Upper lobe of left lung (tissue), 6 donors: ENCODE results near the gene CYB561D1. TPM values are rescaled to one million over a fixed set of nuclear protein-coding genes. Genes with fewer than 3 reads are reported as not detected.

Experiments used
- ATAC-seq, 2 donors: fragments of 200-7000 bp; cut with Tn5 transposase; one replicate each; pipeline ENCODE4 v1.9.1; 2022; ENCODE audit warnings: mild to moderate bottlenecking in 2 of 2, moderate library complexity in 2 of 2; ENCODE audit not compliant: low FRiP score in 2 of 2
- DNase-seq, 2 donors: peaks; one replicate each; pipeline ENCODE4 v3.0.0-alpha.2; 2019 to 2020
- H3K27ac ChIP-seq, 4 donors: fragments of 200-600 bp; sonication (generic); one replicate each; pipeline ENCODE4 v1.5.1; 2016 to 2019
- H3K27me3 ChIP-seq, 4 donors: fragments of 200-600 bp; sonication (generic); one replicate each; pipeline ENCODE4 v1.5.1; 2017 to 2019
- H3K36me3 ChIP-seq, 4 donors: fragments of 200-600 bp; sonication (generic); one replicate each; pipeline ENCODE4 v1.5.1; 2016 to 2019
- H3K4me1 ChIP-seq, 4 donors: fragments of 200-600 bp; sonication (generic); one replicate each; pipeline ENCODE4 v1.5.1; 2018 to 2019
- H3K4me3 ChIP-seq, 4 donors: fragments of 200-600 bp; sonication (generic); one replicate each; pipeline ENCODE4 v1.5.1; 2017 to 2019; ENCODE audit warnings: mild to moderate bottlenecking in 2 of 4, moderate library complexity in 1 of 4
- H3K9me3 ChIP-seq, 4 donors: fragments of 200-600 bp; sonication (generic); one replicate each; pipeline ENCODE4 v1.5.1; 2018 to 2019
- EP300 ChIP-seq, 4 donors: sonication (generic); formaldehyde crosslinking; IDR thresholded peaks; one replicate each; pipeline ENCODE4 v1.5.1; 2017; ENCODE audit warnings: antibody characterized with exemption in 4 of 4, control low read depth in 2 of 4
- POLR2A ChIP-seq, 4 donors: fragments of 450-650 bp; IDR thresholded peaks; one replicate each; pipeline ENCODE4 v1.5.1; 2016 to 2017; ENCODE audit warnings: antibody characterized with exemption in 4 of 4, mild to moderate bottlenecking in 2 of 4
- POLR2AphosphoS5 ChIP-seq, 2 donors: sonication (generic); formaldehyde crosslinking; IDR thresholded peaks; one replicate each; pipeline ENCODE4 v1.5.1; 2017; ENCODE audit warnings: antibody characterized with exemption in 2 of 2
- WGBS, 2 donors: methylation state at CpG; one replicate each; pipeline ENCODE4 v1.1.5; 2017 to 2018; 5-methylcytosine and 5-hydroxymethylcytosine counted together
- total RNA-seq, 6 donors: library from RNA; depleted of rRNA in 4 of 6; stranded (reverse); fragments of >200 nt in 4 of 6; gene quantifications; one replicate each; pipeline versions ENCODE4 v1.1.0 to v1.2.1, GENCODE V29; 2016 to 2021
- TF ChIP-seq, protein P1 (sequence below), 6 experiments: fragments of 450-650 bp in 4 of 6; fragments of 200-600 bp in 2 of 6; sonication (generic) in 2 of 6; IDR thresholded peaks; one replicate each; pipeline ENCODE4 v1.5.1; 2016 to 2019; ENCODE audit warnings: antibody characterized with exemption in 6 of 6
- donor health status: DM: no; HTN: no; CAD: no; lungs with moderate emphysema.
- donor health status: DM: no; HTN: yes; CAD: no; lungs with severe emphysema.

The CYB561D1 gene
- total RNA-seq, 6 donors from 2014 or later: 4.2 to 16.4 (median 9.9) TPM

DNA sequence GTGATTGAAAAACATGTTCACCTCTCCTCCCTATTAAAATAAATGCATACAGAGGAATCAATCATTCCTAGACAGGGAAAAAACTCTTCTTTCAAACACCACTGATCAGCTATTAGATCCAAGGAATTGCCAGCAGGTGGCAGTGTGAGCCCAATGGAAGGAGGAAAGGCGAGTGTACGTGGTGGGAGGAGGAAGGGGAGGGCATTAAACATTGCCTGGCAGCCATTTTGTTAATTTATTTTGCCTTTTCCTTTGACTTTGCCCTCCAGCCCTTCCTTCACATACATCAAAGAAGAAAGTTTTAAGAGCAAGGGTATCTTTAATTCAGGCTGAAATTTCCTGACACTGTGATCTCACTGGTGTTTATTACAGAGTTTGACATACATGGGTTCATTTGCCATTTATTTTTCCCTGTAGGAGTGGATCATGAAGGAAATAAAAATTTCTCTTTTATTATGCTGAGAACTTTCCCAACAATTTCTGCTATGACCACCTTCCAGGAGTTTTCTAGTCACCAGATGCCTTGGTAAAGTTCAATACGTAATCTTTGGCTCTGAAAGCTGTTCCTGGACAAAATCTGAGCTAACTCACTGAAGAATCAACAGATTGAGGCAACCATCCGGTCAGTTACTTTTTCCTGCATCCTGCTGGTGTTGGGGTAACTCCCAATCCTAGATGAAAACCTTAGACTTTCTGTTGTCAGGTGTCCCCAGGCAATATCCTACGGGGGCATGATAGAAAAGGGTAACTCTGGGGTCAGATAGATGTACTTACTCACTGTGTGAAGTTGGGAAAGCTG lies 52.6 kb downstream of the CYB561D1 start:
- 33 to 43% methylated on average over 5 of the region's 5 CpGs for WGBS, 2 donors
- H3K4me3 ChIP-seq: peak overlapping the region in 3 of 4 donors; percentile 74 to 90 (median 88)

DNA sequence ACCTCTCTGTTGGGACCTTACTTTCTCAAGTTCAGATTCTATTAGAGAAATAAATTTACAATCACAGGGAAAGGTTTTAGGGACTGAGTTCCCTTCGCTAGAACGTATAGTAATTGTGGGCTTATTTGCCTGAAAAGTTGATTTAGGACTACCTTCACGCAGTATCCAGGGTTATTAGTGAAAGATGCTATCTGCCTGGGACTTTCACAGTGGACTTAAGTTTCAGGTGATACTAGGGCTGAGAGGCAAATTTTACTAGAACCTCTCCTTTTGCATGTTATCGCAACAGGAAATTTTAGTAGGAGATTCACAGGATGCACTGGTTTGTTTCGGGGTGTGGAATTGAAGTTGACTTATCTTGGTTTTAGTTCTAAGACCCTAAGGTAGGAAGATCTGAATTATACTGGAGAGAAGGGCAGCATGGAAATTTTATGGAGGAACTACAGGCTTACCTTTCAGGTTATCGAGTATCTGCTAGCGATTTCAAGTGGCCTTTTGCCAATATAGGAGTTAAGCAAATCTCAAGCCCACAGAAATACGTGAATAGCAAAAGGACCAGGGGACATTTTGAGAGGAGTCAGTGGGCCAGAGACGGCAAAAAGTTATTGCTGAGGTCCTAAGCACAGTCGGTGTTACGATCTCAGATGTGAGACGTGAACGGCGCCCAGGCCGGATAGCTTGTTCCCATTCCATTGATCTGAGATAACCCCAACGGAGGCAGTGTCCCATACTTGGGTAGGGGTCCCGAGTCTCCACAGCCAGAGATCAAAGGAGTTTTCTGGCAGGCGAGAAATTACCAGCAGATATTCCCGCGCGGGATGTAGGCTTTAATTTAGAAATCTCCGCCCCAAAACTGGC lies 53.8 kb downstream of the CYB561D1 start:
- ATAC-seq (peak in 1 of 2 donors; percentile 28), DNase-seq (no peak)
- TF ChIP-seq EP300 (IDR thresholded peaks at IDR 0.05): no peak
- TF ChIP-seq POLR2AphosphoS5 (IDR thresholded peaks at IDR 0.05): no peak
- TF ChIP-seq, protein P1, sequence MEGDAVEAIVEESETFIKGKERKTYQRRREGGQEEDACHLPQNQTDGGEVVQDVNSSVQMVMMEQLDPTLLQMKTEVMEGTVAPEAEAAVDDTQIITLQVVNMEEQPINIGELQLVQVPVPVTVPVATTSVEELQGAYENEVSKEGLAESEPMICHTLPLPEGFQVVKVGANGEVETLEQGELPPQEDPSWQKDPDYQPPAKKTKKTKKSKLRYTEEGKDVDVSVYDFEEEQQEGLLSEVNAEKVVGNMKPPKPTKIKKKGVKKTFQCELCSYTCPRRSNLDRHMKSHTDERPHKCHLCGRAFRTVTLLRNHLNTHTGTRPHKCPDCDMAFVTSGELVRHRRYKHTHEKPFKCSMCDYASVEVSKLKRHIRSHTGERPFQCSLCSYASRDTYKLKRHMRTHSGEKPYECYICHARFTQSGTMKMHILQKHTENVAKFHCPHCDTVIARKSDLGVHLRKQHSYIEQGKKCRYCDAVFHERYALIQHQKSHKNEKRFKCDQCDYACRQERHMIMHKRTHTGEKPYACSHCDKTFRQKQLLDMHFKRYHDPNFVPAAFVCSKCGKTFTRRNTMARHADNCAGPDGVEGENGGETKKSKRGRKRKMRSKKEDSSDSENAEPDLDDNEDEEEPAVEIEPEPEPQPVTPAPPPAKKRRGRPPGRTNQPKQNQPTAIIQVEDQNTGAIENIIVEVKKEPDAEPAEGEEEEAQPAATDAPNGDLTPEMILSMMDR (IDR thresholded peaks at IDR 0.05): no peak
- no peak for TF ChIP-seq POLR2A (IDR thresholded peaks at IDR 0.05)
- no peaks in the 10 kb centered on the region for H3K27me3 ChIP-seq
- peaks cover 31 to 34% (median 31%) of the 10 kb centered on the region in 4 donors for H3K4me1 ChIP-seq
- WGBS, 2 donors: 9 to 11% methylated on average over 20 to 22 of the region's 22 CpGs
- peak overlapping the region; percentile 94 to 98 (median 98) for H3K27ac ChIP-seq
- H3K9me3 ChIP-seq: no peaks in the 10 kb centered on the region
- H3K36me3 ChIP-seq: no peaks in the 10 kb centered on the region
- H3K4me3 ChIP-seq: peak overlapping the region; percentile 72 to 90 (median 81)

More for the DNA sequence above, 52.6 kb downstream of the CYB561D1 start:
- Histone ChIP-seq H3K27me3 (no peaks in the 10 kb centered on the region), H3K36me3 (no peaks in the 10 kb centered on the region), H3K27ac (peak overlapping the region; percentile 94 to 98 (median 98)), H3K9me3 (no peaks in the 10 kb centered on the region), H3K4me1 (peaks cover 28 to 34% (median 30%) of the 10 kb centered on the region in 4 donors)
- TF ChIP-seq, protein P1 (IDR thresholded peaks at IDR 0.05): peak; percentile 63 to 87 (median 84)
- TF ChIP-seq EP300 (IDR thresholded peaks at IDR 0.05) (no peak), POLR2A (IDR thresholded peaks at IDR 0.05) (no peak), POLR2AphosphoS5 (IDR thresholded peaks at IDR 0.05) (no peak)
- DNase-seq (peak in 1 of 2 donors; percentile 90), ATAC-seq (peak; percentile 81)

DNA sequence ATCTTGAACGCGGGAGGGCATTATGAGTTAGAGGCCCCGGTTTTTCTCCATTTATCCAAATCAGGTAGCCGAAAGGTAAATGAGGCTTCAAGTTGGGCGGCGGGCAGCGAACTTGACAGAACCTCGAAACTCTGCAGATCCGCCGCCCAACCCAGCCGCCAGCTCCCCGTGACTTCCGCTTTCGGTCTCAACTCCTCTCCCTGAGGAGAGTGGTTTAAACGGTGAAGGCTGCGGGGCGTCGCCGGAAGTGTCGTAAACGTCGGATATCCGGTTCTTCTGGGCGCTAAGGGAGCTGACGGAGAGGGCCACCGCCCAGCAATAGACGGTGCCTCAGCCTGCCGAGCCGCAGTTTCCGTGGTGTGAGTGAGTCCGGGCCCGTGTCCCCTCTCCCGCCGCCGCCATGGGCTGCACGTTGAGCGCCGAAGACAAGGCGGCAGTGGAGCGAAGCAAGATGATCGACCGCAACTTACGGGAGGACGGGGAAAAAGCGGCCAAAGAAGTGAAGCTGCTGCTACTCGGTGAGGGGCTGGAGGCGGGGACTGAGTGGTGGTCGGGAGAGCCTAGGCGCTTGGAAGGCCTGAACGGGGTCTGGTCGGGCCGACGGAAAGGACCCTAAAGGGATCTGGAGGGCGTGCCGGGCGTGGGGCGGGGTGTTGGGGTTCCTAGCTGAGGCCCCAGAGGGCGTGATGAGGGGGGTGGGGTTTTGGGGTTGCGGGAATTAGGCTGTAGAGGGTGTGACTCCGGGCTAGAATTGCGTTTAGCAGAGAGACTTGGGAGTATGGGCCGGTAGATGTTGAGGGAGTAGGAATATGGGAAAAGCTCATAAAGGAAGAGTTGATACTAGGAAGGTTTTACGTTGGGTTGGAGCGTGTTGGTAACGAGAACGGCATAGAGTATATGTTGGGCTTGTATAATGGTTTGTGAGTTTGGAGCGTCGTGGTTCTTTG lies 54.7 kb downstream of the CYB561D1 start, which contains the start of gene GNAI3:
TSS of gene GNAI3 (plus strand) at position 295 of the 947 bp plus-strand sequence. CDS start at position 401, 106 bp downstream.
- H3K27me3 ChIP-seq: no peaks in the 10 kb centered on the region
- WGBS, 2 donors: 0% methylated on average over 37 to 68 of the region's 68 CpGs
- no peaks in the 10 kb centered on the region for H3K9me3 ChIP-seq
- ATAC-seq (peak; percentile 99), DNase-seq (peak; percentile 94 to 97)
- TF ChIP-seq, protein P1 (IDR thresholded peaks at IDR 0.05): no peak
- TF ChIP-seq POLR2A (IDR thresholded peaks at IDR 0.05) (peak; percentile 29 to 99 (median 98)), EP300 (IDR thresholded peaks at IDR 0.05) (peak in 2 of 4 donors; percentile 47 to 86), POLR2AphosphoS5 (IDR thresholded peaks at IDR 0.05) (peak; percentile 99 to 100)
- H3K4me1 ChIP-seq: peaks cover 31 to 35% (median 33%) of the 10 kb centered on the region in 4 donors
- H3K4me3 ChIP-seq: peak within 1 kb of the TSS; percentile 72 to 90 (median 81)
- H3K36me3 ChIP-seq: no peaks in the 10 kb centered on the region
- peak within 1 kb of the TSS; percentile 94 to 98 (median 98) for H3K27ac ChIP-seq

Other genes with a start within 250 kb of the CYB561D1 start
- 10 to 100 TPM in 2 of 6 donors, 1 to 10 TPM in 4; 5.9 to 27.2 (median 8.8) TPM for gene CELSR2, start 244.6 kb upstream of the CYB561D1 start, total RNA-seq
- gene PSRC1, start 210.9 kb upstream of the CYB561D1 start, total RNA-seq: 10 to 100 TPM in 2 of 6 donors, 1 to 10 TPM in 4; 1.5 to 16.8 (median 4.9) TPM
- gene MYBPHL, start 187.1 kb upstream of the CYB561D1 start, total RNA-seq: 1 to 10 TPM in 5 of 6 donors, not detected in 1; 1.8 to 8.6 (median 3.1) TPM
- 100 to 1,000 TPM; 105 to 222 (median 116) TPM for gene SORT1, start 96.2 kb upstream of the CYB561D1 start, total RNA-seq
- 10 to 100 TPM; 15.2 to 69.5 (median 29.8) TPM for gene PSMA5, start 67.6 kb upstream of the CYB561D1 start, total RNA-seq
- gene SYPL2, start 27.5 kb upstream of the CYB561D1 start, total RNA-seq: 1 to 10 TPM in 4 of 6 donors, under 1 TPM in 2; 0.30 to 3.1 (median 1.1) TPM
- gene ATXN7L2, start 10.2 kb upstream of the CYB561D1 start, total RNA-seq: 10 to 100 TPM in 1 of 6 donors, 1 to 10 TPM in 5; 2.3 to 19.9 (median 5.3) TPM
- 10 to 100 TPM in 2 of 6 donors, 1 to 10 TPM in 4; 1.0 to 11.8 (median 8.3) TPM for gene AMIGO1, start 15.6 kb downstream of the CYB561D1 start, total RNA-seq
- not detected for gene GPR61, start 45.8 kb downstream of the CYB561D1 start, total RNA-seq
- gene GNAI3, start 54.5 kb downstream of the CYB561D1 start, total RNA-seq: 1 to 10 TPM; 2.2 to 9.0 (median 6.0) TPM
- gene GNAT2, start 125.5 kb downstream of the CYB561D1 start, total RNA-seq: under 1 TPM in 2 of 6 donors, not detected in 4; 0.20 to 0.46 TPM
- 100 to 1,000 TPM in 1 of 6 donors, 10 to 100 TPM in 5; 39.5 to 183 (median 58.9) TPM for gene AMPD2, start 125.7 kb downstream of the CYB561D1 start, total RNA-seq
- 10 to 100 TPM; 10.7 to 28.3 (median 15.9) TPM for gene GSTM4, start 162.0 kb downstream of the CYB561D1 start, total RNA-seq
- 100 to 1,000 TPM in 1 of 6 donors, 10 to 100 TPM in 5; 19.0 to 263 (median 31.6) TPM for gene GSTM2, start 174.0 kb downstream of the CYB561D1 start, total RNA-seq
- 10 to 100 TPM in 2 of 6 donors, not detected in 4; 11.8 to 33.0 TPM for gene GSTM1, start 193.7 kb downstream of the CYB561D1 start, total RNA-seq
- 10 to 100 TPM in 3 of 6 donors, 1 to 10 TPM in 2, under 1 TPM in 1; 1.00 to 24.3 (median 8.3) TPM for gene GSTM5, start 218.2 kb downstream of the CYB561D1 start, total RNA-seq
- 10 to 100 TPM in 3 of 6 donors, 1 to 10 TPM in 3; 4.9 to 23.3 (median 11.2) TPM for gene GSTM3, start 246.9 kb downstream of the CYB561D1 start, total RNA-seq